Measurements from ENCODE around the gene POT1. TPM values are rescaled to one million over a fixed set of nuclear protein-coding genes. Genes with fewer than 3 reads are reported as not detected.

Gene POT1
- total and polyA plus RNA-seq, 2 donors (not counting 3 experiments of a cell fraction or from before 2014, with no cell fraction given), result 11.1 to 22.4 TPM

- Histone ChIP-seq H2AFZ (ENCODE audit: low read depth, low read length) (no peak overlapping the region), H3K36me3 (ENCODE audit: control insufficient read depth in 2 of 2, extremely low read depth in 1 of 2, insufficient read depth in 2 of 2, low read length in 2 of 2) (no peaks in the 10 kb centered on the region), H4K20me1 (replicated peaks; ENCODE audit: control insufficient read depth, extremely low read depth, insufficient read depth, low read length) (no peaks in the 10 kb centered on the region), H3K27ac (ENCODE audit: insufficient read depth, low read depth, low read length) (no peak overlapping the region), H3K4me2 (ENCODE audit: insufficient read depth, low read length) (no peak overlapping the region), H3K27me3 (ENCODE audit: control insufficient read depth in 2 of 2, insufficient read depth in 2 of 2, low read length in 2 of 2) (peaks cover 0 to 1% of the 10 kb centered on the region in 2 experiments), H3K9me3 (replicated peaks; ENCODE audit: control insufficient read depth, insufficient read depth, low read length) (no peaks in the 10 kb centered on the region), H3K4me3 (replicated peaks in 1 of 3; ENCODE audit: insufficient read depth in 1 of 3, low read depth in 1 of 3, low read length in 3 of 3) (no peak overlapping the region), H3K9ac (replicated peaks; ENCODE audit: extremely low read depth, insufficient read depth, low read length) (no peak overlapping the region), H3K4me1 (ENCODE audit: control insufficient read depth, extremely low read depth, insufficient read depth, low read length) (peaks cover 6% of the 10 kb centered on the region), H3K79me2 (ENCODE audit: control insufficient read depth, insufficient read depth, low read length) (no peaks in the 10 kb centered on the region), H3K9me1 (replicated peaks; ENCODE audit: control insufficient read depth, extremely low read depth, insufficient read depth, low read length) (no peaks in the 10 kb centered on the region)
- no peak for TF ChIP-seq FOS (IDR thresholded peaks at IDR 0.05; ENCODE audit: borderline replicate concordance, insufficient read depth, low read length)
- no peak for TF ChIP-seq POLR2A (IDR thresholded peaks at IDR 0.05; ENCODE audit: low read depth, low read length)
- no peak for TF ChIP-seq MYC (IDR thresholded peaks at IDR 0.05; ENCODE audit: low read depth, low read length)
- no peak for TF ChIP-seq CTCF (IDR thresholded peaks at IDR 0.05; ENCODE audit: extremely low read depth in 1 of 2, insufficient read depth in 1 of 2, low read depth in 1 of 2, low read length in 2 of 2)
- no peak for TF ChIP-seq POLR2AphosphoS5 (IDR thresholded peaks at IDR 0.05; ENCODE audit: insufficient read depth, low read depth, low read length)
- TF ChIP-seq JUN (IDR thresholded peaks at IDR 0.05; ENCODE audit: borderline replicate concordance, insufficient read depth, insufficient read length, low read depth), result no peak
- TF ChIP-seq EZH2 (IDR thresholded peaks at IDR 0.05; ENCODE audit: borderline replicate concordance, low read depth, low read length, severe bottlenecking), result no peak
- POLR2A ChIA-PET, result no interaction called here
- intact Hi-C loops (cut with micrococcal nuclease) (no loop called here), dilution Hi-C loops (cut with MboI; ENCODE audit: extremely low pct_ligation_motif_present, low sequenced_read_pairs) (no loop called here)
- CTCF ChIA-PET, result interaction anchor here (0.7 to 1.0 kb wide), 2 partner anchors 12 to 673 kb away, joined by 3 to 5 read pairs; no protein-coding TSS in a partner anchor
- DNase-seq (ENCODE audit: low read depth, low spot score) (no peak), FAIRE-seq (no peak)
- no TSS peak for BruUV-seq (replicated peaks)
Measured at GRCh38 chr7:124773339-124773738, 156.3 kb downstream of the POT1 start.

Other genes with a start within 250 kb of the POT1 start
- gene GPR37, start 164.0 kb downstream of the POT1 start, total RNA-seq, result 2.1 and 2.2 TPM in 2 replicates
- 0.59 and 0.92 TPM in 2 replicates for gene GPR37, start 164.0 kb downstream of the POT1 start, polyA plus RNA-seq